MM.1S (cell line): Measurements from ENCODE around the gene ITPKC.

Source experiments
- DNase-seq: peaks from one replicate; pipeline ENCODE4 v3.0.0-alpha.2; 2015
- H2AFZ ChIP-seq: fragments of 300-600 bp; sonication (generic); 2 replicates; pipeline ENCODE4 v1.6.0; 2016; ENCODE audit warnings: antibody characterized with exemption, low read length
- H3F3A ChIP-seq: fragments of 300-600 bp; sonication (generic); 2 replicates; pipeline ENCODE4 v1.6.1; 2016; ENCODE audit warnings: mild to moderate bottlenecking, antibody characterized with exemption, low read length, moderate library complexity, mixed read lengths; ENCODE audit not compliant: insufficient read depth
- H3K27ac ChIP-seq: fragments of 300-600 bp; sonication (generic); 2 replicates; pipeline ENCODE4 v1.5.1; 2016; ENCODE audit warnings: mild to moderate bottlenecking, low read length
- H3K27me3 ChIP-seq: fragments of 300-600 bp; sonication (generic); replicated peaks from 2 replicates; pipeline ENCODE4 v1.6.0; 2016; ENCODE audit warnings: low read length; ENCODE audit not compliant: insufficient read depth
- H3K36me3 ChIP-seq: fragments of 300-600 bp; sonication (generic); replicated peaks from 2 replicates; pipeline ENCODE4 v1.6.1; 2016; ENCODE audit warnings: mild to moderate bottlenecking, low read length, mixed read lengths; ENCODE audit not compliant: insufficient read depth
- H3K4me1 ChIP-seq: fragments of 300-600 bp; sonication (generic); 2 replicates; pipeline ENCODE4 v1.6.1; 2016; ENCODE audit warnings: low read length, mixed read lengths
- H3K4me2 ChIP-seq: fragments of 300-600 bp; sonication (generic); 2 replicates; pipeline ENCODE4 v1.6.0; 2016; ENCODE audit warnings: low read depth, low read length
- H3K4me3 ChIP-seq: fragments of 300-600 bp; sonication (generic); 2 replicates; pipeline ENCODE4 v1.5.1; 2016; ENCODE audit warnings: low read length, mixed read lengths
- H3K79me2 ChIP-seq: fragments of 300-600 bp; sonication (generic); 2 replicates; pipeline ENCODE4 v1.6.1; 2016; ENCODE audit warnings: mixed run types, low read length, mixed read lengths
- H3K9ac ChIP-seq: fragments of 300-600 bp; sonication (generic); 2 replicates; pipeline ENCODE4 v1.6.1; 2016; ENCODE audit warnings: low read length, mixed read lengths
- H3K9me2 ChIP-seq: fragments of 300-600 bp; sonication (generic); replicated peaks from 2 replicates; pipeline ENCODE4 v1.6.1; 2016; ENCODE audit warnings: mild to moderate bottlenecking, low read length, mixed read lengths; ENCODE audit not compliant: insufficient read depth
- H3K9me3 ChIP-seq: fragments of 300-600 bp; sonication (generic); replicated peaks from 2 replicates; pipeline ENCODE4 v1.6.1; 2016; ENCODE audit warnings: mild to moderate bottlenecking, low read length, mixed read lengths; ENCODE audit not compliant: insufficient read depth
- H4K20me1 ChIP-seq: fragments of 300-600 bp; sonication (generic); 2 replicates; pipeline ENCODE4 v1.6.1; 2016; ENCODE audit warnings: mild to moderate bottlenecking, low read length, moderate library complexity, mixed read lengths; ENCODE audit not compliant: insufficient read depth
- EZH2 ChIP-seq: fragments of 300-600 bp; sonication (generic); optimal IDR thresholded peaks from 2 replicates; pipeline ENCODE3; 2017; ENCODE audit warnings: low read depth, mild to moderate bottlenecking, antibody characterized with exemption, low read length, mixed read lengths
- EZH2phosphoT487 ChIP-seq: fragments of 300-600 bp; sonication (generic); IDR thresholded peaks from 2 replicates; pipeline ENCODE4 v1.6.1; 2018; ENCODE audit warnings: antibody characterized with exemption, low read length
- TF ChIP-seq, protein P1 (sequence below): fragments of 300-600 bp; sonication (generic); IDR thresholded peaks from 2 replicates; pipeline ENCODE4 v1.5.1; 2016; ENCODE audit warnings: antibody characterized with exemption, low read length, mixed read lengths

ITPKC gene

DNA sequence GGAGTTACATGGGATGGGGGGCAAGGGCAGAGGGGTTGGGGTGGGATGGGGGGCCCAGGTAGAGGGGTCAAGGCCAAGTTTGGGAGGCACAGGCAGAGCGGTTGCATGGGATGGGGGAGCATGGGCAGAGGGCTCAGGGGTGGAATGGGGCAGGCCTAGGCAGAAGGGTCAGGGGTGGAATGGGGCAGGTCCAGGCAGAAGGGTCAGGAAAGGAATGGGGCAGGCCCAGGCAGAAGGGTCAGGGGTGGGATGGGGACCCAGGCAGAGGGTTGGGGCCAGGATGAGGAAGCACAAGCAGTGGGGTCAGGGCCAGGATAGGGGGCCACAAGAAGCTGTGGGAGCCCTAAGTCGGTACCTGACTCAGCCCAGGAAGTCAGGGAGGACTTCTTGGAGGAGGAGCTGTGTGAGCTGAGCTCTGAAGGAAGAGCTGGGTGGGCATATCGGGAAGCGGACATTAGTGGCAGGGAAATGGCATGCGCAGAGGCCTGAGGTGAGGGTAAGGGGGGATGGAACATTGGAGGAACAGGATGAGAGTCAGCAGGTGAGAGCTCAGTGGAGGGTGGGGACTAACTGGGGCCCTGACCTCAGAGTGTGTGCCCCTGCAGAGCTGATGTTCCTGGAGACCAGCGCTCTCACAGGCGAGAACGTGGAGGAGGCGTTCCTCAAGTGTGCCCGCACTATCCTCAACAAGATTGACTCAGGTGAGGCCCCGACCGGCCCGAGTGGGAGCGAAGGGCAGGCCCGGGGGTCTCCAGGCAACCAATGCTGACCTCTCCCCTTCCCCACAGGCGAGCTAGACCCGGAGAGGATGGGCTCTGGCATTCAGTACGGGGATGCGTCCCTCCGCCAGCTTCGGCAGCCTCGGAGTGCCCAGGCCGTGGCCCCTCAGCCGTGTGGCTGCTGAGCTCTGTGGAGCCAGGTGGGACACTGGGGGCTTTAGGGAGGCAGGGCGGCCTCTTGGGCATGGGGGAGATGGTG is 69.4 kb downstream of the ITPKC start:
- H3K4me3 ChIP-seq, result no peak overlapping the region

More for the DNA sequence above, 69.4 kb downstream of the ITPKC start:
- no peaks in the 10 kb centered on the region for H3K4me1 ChIP-seq
- H3K27me3 ChIP-seq, result no peaks in the 10 kb centered on the region
- H3F3A ChIP-seq, result no peaks in the 10 kb centered on the region; the same call in 1 of the 2 replicates
- no peak overlapping the region for H3K9ac ChIP-seq
- H3K9me2 ChIP-seq, result no peaks in the 10 kb centered on the region
- H3K79me2 ChIP-seq, result no peaks in the 10 kb centered on the region
- no peak overlapping the region for H2AFZ ChIP-seq
- H4K20me1 ChIP-seq, result no peaks in the 10 kb centered on the region
- no peak overlapping the region for H3K27ac ChIP-seq
- H3K9me3 ChIP-seq, result no peaks in the 10 kb centered on the region
- DNase-seq, result no peak
- TF ChIP-seq EZH2phosphoT487, result no peak
- TF ChIP-seq, protein P1, sequence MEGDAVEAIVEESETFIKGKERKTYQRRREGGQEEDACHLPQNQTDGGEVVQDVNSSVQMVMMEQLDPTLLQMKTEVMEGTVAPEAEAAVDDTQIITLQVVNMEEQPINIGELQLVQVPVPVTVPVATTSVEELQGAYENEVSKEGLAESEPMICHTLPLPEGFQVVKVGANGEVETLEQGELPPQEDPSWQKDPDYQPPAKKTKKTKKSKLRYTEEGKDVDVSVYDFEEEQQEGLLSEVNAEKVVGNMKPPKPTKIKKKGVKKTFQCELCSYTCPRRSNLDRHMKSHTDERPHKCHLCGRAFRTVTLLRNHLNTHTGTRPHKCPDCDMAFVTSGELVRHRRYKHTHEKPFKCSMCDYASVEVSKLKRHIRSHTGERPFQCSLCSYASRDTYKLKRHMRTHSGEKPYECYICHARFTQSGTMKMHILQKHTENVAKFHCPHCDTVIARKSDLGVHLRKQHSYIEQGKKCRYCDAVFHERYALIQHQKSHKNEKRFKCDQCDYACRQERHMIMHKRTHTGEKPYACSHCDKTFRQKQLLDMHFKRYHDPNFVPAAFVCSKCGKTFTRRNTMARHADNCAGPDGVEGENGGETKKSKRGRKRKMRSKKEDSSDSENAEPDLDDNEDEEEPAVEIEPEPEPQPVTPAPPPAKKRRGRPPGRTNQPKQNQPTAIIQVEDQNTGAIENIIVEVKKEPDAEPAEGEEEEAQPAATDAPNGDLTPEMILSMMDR, result no peak
- TF ChIP-seq EZH2, result no peak
- no peaks in the 10 kb centered on the region for H3K36me3 ChIP-seq
- H3K4me2 ChIP-seq, result no peak overlapping the region
